Neural progenitor cell (in vitro differentiated cells): ENCODE measurements around the gene ZBTB8OS. TPM values are rescaled to one million over a fixed set of nuclear protein-coding genes. Genes with fewer than 3 reads are reported as not detected.

Source experiments
- DNase-seq: peaks from one replicate; pipeline ENCODE4 v3.0.0-alpha.2; 2016; ENCODE audit warnings: low spot score
- H2AFZ ChIP-seq: fragments of 200-600 bp; sonication (generic); replicated peaks from 2 replicates; pipeline ENCODE4 v1.6.1; 2016; ENCODE audit warnings: antibody characterized with exemption
- H3F3A ChIP-seq: fragments of 200-600 bp; sonication (generic); 2 replicates; pipeline ENCODE4 v1.6.1; 2016; ENCODE audit warnings: antibody characterized with exemption, low read depth
- H3K27ac ChIP-seq: fragments of 200-600 bp; sonication (generic); 2 replicates; pipeline ENCODE4 v1.5.1; 2016; ENCODE audit warnings: mild to moderate bottlenecking
- H3K27me3 ChIP-seq: fragments of 200-600 bp; sonication (generic); 2 replicates; pipeline ENCODE4 v1.6.1; 2016; ENCODE audit warnings: mild to moderate bottlenecking, moderate library complexity
- H3K36me3 ChIP-seq: fragments of 200-600 bp; sonication (generic); 2 replicates; pipeline ENCODE4 v1.5.1; 2016
- H3K4me1 ChIP-seq: fragments of 200-600 bp; sonication (generic); 2 replicates; pipeline ENCODE4 v1.6.1; 2016; ENCODE audit warnings: mixed run types
- H3K4me2 ChIP-seq: fragments of 200-600 bp; sonication (generic); 2 replicates; pipeline ENCODE4 v1.6.1; 2016
- H3K4me3 ChIP-seq: fragments of 200-600 bp; sonication (generic); 2 replicates; pipeline ENCODE4 v1.5.1; 2016
- H3K79me2 ChIP-seq: fragments of 200-600 bp; sonication (generic); 2 replicates; pipeline ENCODE4 v1.6.1; 2016; ENCODE audit warnings: low read depth
- H3K9ac ChIP-seq: fragments of 200-600 bp; sonication (generic); 2 replicates; pipeline ENCODE4 v1.6.1; 2016
- H3K9me3 ChIP-seq: fragments of 200-600 bp; sonication (generic); 2 replicates; pipeline ENCODE4 v1.5.1; 2016; ENCODE audit warnings: low read depth
- H4K20me1 ChIP-seq: fragments of 200-600 bp; sonication (generic); 2 replicates; pipeline ENCODE4 v1.6.1; 2016; ENCODE audit warnings: low read depth
- H3K27ac Mint-ChIP-seq: 3 replicates; pipeline ENCODE4 v1.8.0; 2021; ENCODE audit warnings: mixed read lengths
- H3K27me3 Mint-ChIP-seq: 2 replicates; pipeline ENCODE4 v1.8.0; 2022; ENCODE audit warnings: low read depth, mild to moderate bottlenecking, inconsistent platforms, moderate library complexity, mixed read lengths; ENCODE audit not compliant: insufficient read depth
- H3K36me3 Mint-ChIP-seq: 3 replicates; pipeline ENCODE4 v1.8.0; 2021; ENCODE audit warnings: mixed read lengths
- H3K4me1 Mint-ChIP-seq: 3 replicates; pipeline ENCODE4 v1.8.0; 2021; ENCODE audit warnings: mixed read lengths
- H3K4me3 Mint-ChIP-seq: 3 replicates; pipeline ENCODE4 v1.8.0; 2021; ENCODE audit warnings: mild to moderate bottlenecking, moderate library complexity, mixed read lengths
- H3K9me3 Mint-ChIP-seq: 3 replicates; pipeline ENCODE4 v1.8.0; 2020; ENCODE audit warnings: mixed read lengths
- CTCF ChIP-seq: fragments of 200-600 bp; sonication (generic); IDR thresholded peaks from 2 replicates; pipeline ENCODE4 v1.5.1; 2017; ENCODE audit warnings: antibody characterized with exemption, mild to moderate bottlenecking
- EZH2 ChIP-seq: fragments of 200-600 bp; sonication (generic); IDR thresholded peaks from 2 replicates; pipeline ENCODE4 v1.6.1; 2017; ENCODE audit warnings: antibody characterized with exemption, mild to moderate bottlenecking, moderate library complexity
- EZH2phosphoT487 ChIP-seq: fragments of 200-600 bp; sonication (generic); IDR thresholded peaks from 2 replicates; pipeline ENCODE4 v1.6.1; 2017; ENCODE audit warnings: antibody characterized with exemption
- small RNA-seq: library from RNA; depleted of rRNA; stranded (forward); fragments of <200 nt; gene quantifications from one replicate; pipeline ENCODE3, GENCODE V24; 2015
- total RNA-seq: library from RNA; depleted of rRNA; stranded (reverse); fragments of >200 nt; gene quantifications from 2 replicates; pipeline ENCODE4 v1.2.3, GENCODE V29; 2015; ENCODE audit warnings: low replicate concordance

Gene ZBTB8OS
- total RNA-seq, 1 donor from 2014 or later: 59.8 TPM

- DNase-seq: no peak
- Mint-ChIP-seq H3K4me3 (no peak overlapping the region), H3K27ac (no peak overlapping the region), H3K27me3 (no peaks in the 10 kb centered on the region), H3K36me3 (peaks cover 17% of the 10 kb centered on the region), H3K4me1 (no peaks in the 10 kb centered on the region), H3K9me3 (no peaks in the 10 kb centered on the region)
- no peaks in the 10 kb centered on the region for H3K9me3 ChIP-seq
- H3K79me2 ChIP-seq: no peaks in the 10 kb centered on the region
- no peak overlapping the region for H3K4me3 ChIP-seq
- TF ChIP-seq EZH2phosphoT487 (no peak), CTCF (no peak), EZH2 (no peak)
- no peaks in the 10 kb centered on the region for H3K27me3 ChIP-seq
- no peak overlapping the region for H3K9ac ChIP-seq
- H2AFZ ChIP-seq: no peak overlapping the region
- no peak overlapping the region for H3K4me2 ChIP-seq
- H3F3A ChIP-seq: peaks cover 9% of the 10 kb centered on the region
- H3K4me1 ChIP-seq: no peaks in the 10 kb centered on the region
- H3K36me3 ChIP-seq: peaks cover 7% of the 10 kb centered on the region
- no peak overlapping the region for H3K27ac ChIP-seq
- H4K20me1 ChIP-seq: no peaks in the 10 kb centered on the region
Observed at GRCh38 chr1:32600034-32600433, 50.3 kb downstream of the ZBTB8OS start.

GRCh38 chr1:32592943-32593342, 57.4 kb downstream of the ZBTB8OS start:
- H3K4me1 ChIP-seq: no peaks in the 10 kb centered on the region
- H3K27ac ChIP-seq: no peak overlapping the region
- H3K36me3 ChIP-seq: no peaks in the 10 kb centered on the region
- DNase-seq: no peak
- H3K79me2 ChIP-seq: no peaks in the 10 kb centered on the region
- Mint-ChIP-seq H3K9me3 (no peaks in the 10 kb centered on the region), H3K27me3 (no peaks in the 10 kb centered on the region), H3K4me3 (no peak overlapping the region), H3K27ac (no peak overlapping the region), H3K4me1 (no peaks in the 10 kb centered on the region), H3K36me3 (peaks cover 19% of the 10 kb centered on the region)
- no peaks in the 10 kb centered on the region for H3F3A ChIP-seq
- no peak overlapping the region for H3K4me2 ChIP-seq
- no peaks in the 10 kb centered on the region for H4K20me1 ChIP-seq
- no peak overlapping the region for H3K9ac ChIP-seq
- no peaks in the 10 kb centered on the region for H3K27me3 ChIP-seq
- no peak for TF ChIP-seq CTCF
- TF ChIP-seq EZH2phosphoT487: no peak
- TF ChIP-seq EZH2: no peak
- no peaks in the 10 kb centered on the region for H3K9me3 ChIP-seq
- no peak overlapping the region for H3K4me3 ChIP-seq
- H2AFZ ChIP-seq: no peak overlapping the region

- Histone ChIP-seq H3F3A (peaks cover 18% of the 10 kb centered on the region), H2AFZ (no peak overlapping the region), H3K4me1 (no peaks in the 10 kb centered on the region), H3K9ac (no peak overlapping the region), H3K9me3 (no peaks in the 10 kb centered on the region), H3K27ac (peak overlapping the region; percentile 37), H3K27me3 (no peaks in the 10 kb centered on the region), H3K4me2 (no peak overlapping the region), H3K36me3 (no peaks in the 10 kb centered on the region), H3K4me3 (no peak overlapping the region), H4K20me1 (no peaks in the 10 kb centered on the region), H3K79me2 (no peaks in the 10 kb centered on the region)
- Mint-ChIP-seq H3K27ac (no peak overlapping the region), H3K27me3 (peaks cover 2% of the 10 kb centered on the region), H3K4me1 (no peaks in the 10 kb centered on the region), H3K36me3 (peaks cover 5% of the 10 kb centered on the region), H3K9me3 (no peaks in the 10 kb centered on the region), H3K4me3 (no peak overlapping the region)
- TF ChIP-seq CTCF (no peak), EZH2phosphoT487 (no peak), EZH2 (no peak)
- DNase-seq: peak; percentile 8
Observed at GRCh38 chr1:32580348-32581017, 69.9 kb downstream of the ZBTB8OS start.

Small RNA genes within 50 kb of the gene (small RNA-seq; reads per million reads assigned to genes)
- not detected for gene RF00019

Other genes with a start within 250 kb of the ZBTB8OS start
- gene ZBTB8B, start 185.5 kb downstream of the ZBTB8OS start, total RNA-seq: 4.2 and 5.6 TPM in 2 replicates
- 10.4 and 15.9 TPM in 2 replicates for gene ZBTB8A, start 111.1 kb downstream of the ZBTB8OS start, total RNA-seq
- gene RBBP4, start 658 bp upstream of the ZBTB8OS start, total RNA-seq: 440 and 474 TPM in 2 replicates
- not detected in 2 replicates for gene SYNC, start 52.2 kb upstream of the ZBTB8OS start, total RNA-seq
- gene YARS1, start 166.8 kb upstream of the ZBTB8OS start, total RNA-seq: 38.2 and 61.5 TPM in 2 replicates
- gene S100PBP, start 167.1 kb upstream of the ZBTB8OS start, total RNA-seq: 72.9 and 107 TPM in 2 replicates
- 9.6 and 21.4 TPM in 2 replicates for gene FNDC5, start 220.4 kb upstream of the ZBTB8OS start, total RNA-seq
- 1.0 TPM in 1 of 2 replicates, not detected in the other for gene HPCA, start 235.9 kb upstream of the ZBTB8OS start, total RNA-seq